Smooth muscle cell (in vitro differentiated cells): ENCODE results near the gene ITGA2. TPM values are rescaled to one million over a fixed set of nuclear protein-coding genes. Genes with fewer than 3 reads are reported as not detected.

Source experiments
- DNase-seq: peaks from one replicate; lab custom pipeline; 2025; ENCODE audit not compliant: unreplicated experiment; lab: John Stamatoyannopoulos, UW
- H2AFZ ChIP-seq: fragments of 200-600 bp; sonication (generic); 2 replicates; pipeline ENCODE4 v1.6.0; 2016; ENCODE audit warnings: antibody characterized with exemption, low read depth, mild to moderate bottlenecking
- H3F3A ChIP-seq: fragments of 200-600 bp; sonication (generic); 2 replicates; pipeline ENCODE4 v1.6.0; 2017; ENCODE audit warnings: antibody characterized with exemption, low read depth
- H3K27ac ChIP-seq: fragments of 200-600 bp; sonication (generic); 2 replicates; pipeline ENCODE4 v1.5.1; 2016; ENCODE audit warnings: low read depth, mild to moderate bottlenecking
- H3K27me3 ChIP-seq: fragments of 200-600 bp; sonication (generic); 2 replicates; pipeline ENCODE4 v1.6.1; 2016; ENCODE audit warnings: low read depth, mild to moderate bottlenecking
- H3K36me3 ChIP-seq: fragments of 200-600 bp; sonication (generic); 2 replicates; pipeline ENCODE4 v1.5.1; 2016; ENCODE audit warnings: low read depth
- H3K4me1 ChIP-seq: fragments of 200-600 bp; sonication (generic); 2 replicates; pipeline ENCODE4 v1.5.1; 2016; ENCODE audit warnings: low read depth
- H3K4me2 ChIP-seq: fragments of 200-600 bp; sonication (generic); 2 replicates; pipeline ENCODE4 v1.6.0; 2016; ENCODE audit warnings: mild to moderate bottlenecking
- H3K4me3 ChIP-seq: fragments of 200-600 bp; sonication (generic); 2 replicates; pipeline ENCODE4 v1.5.1; 2016; ENCODE audit warnings: mild to moderate bottlenecking
- H3K79me2 ChIP-seq: fragments of 200-600 bp; sonication (generic); 2 replicates; pipeline ENCODE4 v1.6.0; 2016; ENCODE audit warnings: low read depth, mild to moderate bottlenecking
- H3K9ac ChIP-seq: fragments of 200-600 bp; sonication (generic); 2 replicates; pipeline ENCODE4 v1.6.0; 2016; ENCODE audit warnings: low read depth
- H3K9me3 ChIP-seq: fragments of 200-600 bp; sonication (generic); replicated peaks from 2 replicates; pipeline ENCODE4 v1.5.1; 2016; ENCODE audit warnings: low read depth
- H4K20me1 ChIP-seq: fragments of 200-600 bp; sonication (generic); 2 replicates; pipeline ENCODE4 v1.6.0; 2016; ENCODE audit warnings: low read depth
- CTCF ChIP-seq: fragments of 200-600 bp; sonication (generic); IDR thresholded peaks from 2 replicates; pipeline ENCODE4 v1.5.1; 2017; ENCODE audit warnings: borderline replicate concordance, mild to moderate bottlenecking, antibody characterized with exemption; ENCODE audit not compliant: insufficient read depth, poor library complexity, severe bottlenecking
- WGBS: methylation state at CpG from one replicate; pipeline ENCODE4 v1.1.7; 2016; ENCODE audit warnings: low lambda C conversion rate; 5-methylcytosine and 5-hydroxymethylcytosine counted together
- polyA plus RNA-seq: library from polyadenylated mRNA; unstranded; fragments of >200 nt; fragmentation: Nextera tagmentation; extraction: Ambion mirVana; gene quantifications from 2 replicates; pipeline ENCODE4 v1.2.1, GENCODE V29; 2016
- total RNA-seq: library from RNA; depleted of rRNA; stranded (reverse); fragments of >200 nt; gene quantifications from 2 replicates; pipeline ENCODE4 v1.2.3, GENCODE V29; 2014

The ITGA2 gene
- total and polyA plus RNA-seq, 2 experiments from 2014 or later, result 1.5 to 19.2 TPM

GRCh38 chr5:52989781-52990527 lies 802 bp downstream of the ITGA2 start:
- H3K4me1 ChIP-seq, result peaks cover 20% of the 10 kb centered on the region
- H3F3A ChIP-seq, result peaks cover 3% of the 10 kb centered on the region
- peak overlapping the region; percentile 77 for H3K4me3 ChIP-seq
- no peaks in the 10 kb centered on the region for H3K9me3 ChIP-seq
- H3K27me3 ChIP-seq, result no peaks in the 10 kb centered on the region
- H3K4me2 ChIP-seq, result peak overlapping the region; percentile 97
- H3K9ac ChIP-seq, result peak overlapping the region; percentile 22
- peak overlapping the region; percentile 82 for H2AFZ ChIP-seq
- H3K79me2 ChIP-seq, result peaks cover 7% of the 10 kb centered on the region
- DNase-seq, result peak; percentile 23
- WGBS, result 6% methylated on average over 27 of the region's 27 CpGs
- no peak overlapping the region for H3K27ac ChIP-seq
- no peaks in the 10 kb centered on the region for H3K36me3 ChIP-seq
- H4K20me1 ChIP-seq, result no peaks in the 10 kb centered on the region
- peak; percentile 14 for TF ChIP-seq CTCF

GRCh38 chr5:52990528-52990925 lies 1.4 kb downstream of the ITGA2 start:
- no peak for DNase-seq
- 59% methylated on average over 4 of the region's 4 CpGs for WGBS
- Histone ChIP-seq H3K4me1 (peaks cover 20% of the 10 kb centered on the region), H3K36me3 (no peaks in the 10 kb centered on the region), H3K27ac (no peak overlapping the region), H3K4me3 (peak overlapping the region; percentile 77), H3F3A (peaks cover 3% of the 10 kb centered on the region), H4K20me1 (no peaks in the 10 kb centered on the region), H3K9ac (peak overlapping the region; percentile 22), H3K9me3 (no peaks in the 10 kb centered on the region), H3K4me2 (peak overlapping the region; percentile 97), H2AFZ (no peak overlapping the region), H3K79me2 (peaks cover 7% of the 10 kb centered on the region), H3K27me3 (no peaks in the 10 kb centered on the region)
- TF ChIP-seq CTCF, result no peak

GRCh38 chr5:52993367-52993766 lies 4.2 kb downstream of the ITGA2 start:
- H3K27me3 ChIP-seq, result no peaks in the 10 kb centered on the region
- no peak overlapping the region for H3K4me2 ChIP-seq
- no peak for DNase-seq
- H3K9ac ChIP-seq, result no peak overlapping the region
- no peak overlapping the region for H3K27ac ChIP-seq
- H3K4me3 ChIP-seq, result no peak overlapping the region
- no peaks in the 10 kb centered on the region for H3K9me3 ChIP-seq
- no peaks in the 10 kb centered on the region for H3K36me3 ChIP-seq
- H2AFZ ChIP-seq, result no peak overlapping the region
- H3K79me2 ChIP-seq, result peaks cover 10% of the 10 kb centered on the region
- no peaks in the 10 kb centered on the region for H4K20me1 ChIP-seq
- TF ChIP-seq CTCF, result no peak
- peaks cover 3% of the 10 kb centered on the region for H3F3A ChIP-seq
- peaks cover 21% of the 10 kb centered on the region for H3K4me1 ChIP-seq
- WGBS, result 91% methylated on average over 2 of the region's 2 CpGs

GRCh38 chr5:52994266-52994665 lies 5.1 kb downstream of the ITGA2 start:
- Histone ChIP-seq H3K27me3 (no peaks in the 10 kb centered on the region), H3K79me2 (peaks cover 10% of the 10 kb centered on the region), H3K27ac (no peak overlapping the region), H3K9me3 (no peaks in the 10 kb centered on the region), H3F3A (no peaks in the 10 kb centered on the region), H3K4me3 (no peak overlapping the region), H3K9ac (no peak overlapping the region), H3K4me2 (no peak overlapping the region), H2AFZ (no peak overlapping the region), H3K4me1 (peaks cover 16% of the 10 kb centered on the region), H3K36me3 (no peaks in the 10 kb centered on the region), H4K20me1 (no peaks in the 10 kb centered on the region)
- DNase-seq, result no peak
- TF ChIP-seq CTCF, result no peak
- 92% methylated on average over 1 of the region's 1 CpG for WGBS
